Neural cell (in vitro differentiated cells): ENCODE data around the gene QSOX1. TPM values are rescaled to one million over a fixed set of nuclear protein-coding genes. Genes with fewer than 3 reads are reported as not detected.

Experiments
- H2AFZ ChIP-seq: fragments of 200-600, 300-800 bp; sonication (generic), shearing (Covaris generic); 2 replicates; pipeline ENCODE4 v1.6.0; 2014; ENCODE audit warnings: low read depth, mild to moderate bottlenecking, antibody characterized with exemption, low read length, moderate library complexity
- H3F3A ChIP-seq: fragments of 200-600 bp; shearing (Covaris generic); 2 replicates; pipeline ENCODE4 v1.6.1; 2016; ENCODE audit warnings: mild to moderate bottlenecking, moderate library complexity, mixed read lengths, antibody characterized with exemption, low read length; ENCODE audit not compliant: insufficient read depth, poor library complexity, severe bottlenecking
- H3K27ac ChIP-seq: fragments of 200-600, 300-800 bp; sonication (generic), shearing (Covaris generic); 2 replicates; pipeline ENCODE4 v1.5.1; 2014; ENCODE audit warnings: mild to moderate bottlenecking, low read length, moderate library complexity
- H3K27me3 ChIP-seq: fragments of 300-800, 200-600 bp; sonication (generic), shearing (Covaris generic); 2 replicates; pipeline ENCODE4 v1.6.0; 2014; ENCODE audit warnings: mild to moderate bottlenecking, low read depth, low read length, moderate library complexity; ENCODE audit not compliant: insufficient read depth
- H3K36me3 ChIP-seq: fragments of 300-800, 200-600 bp; sonication (generic), shearing (Covaris generic); 2 replicates; pipeline ENCODE4 v1.5.1; 2014; ENCODE audit warnings: mild to moderate bottlenecking, antibody characterized with exemption, low read length, moderate library complexity; ENCODE audit not compliant: insufficient read depth
- H3K4me2 ChIP-seq: fragments of 300-800, 200-600 bp; sonication (generic), shearing (Covaris generic); 2 replicates; pipeline ENCODE4 v1.6.0; 2014; ENCODE audit warnings: mild to moderate bottlenecking, low read length
- H3K4me3 ChIP-seq: fragments of 300-800, 200-600 bp; sonication (generic), shearing (Covaris generic); 2 replicates; pipeline ENCODE4 v1.5.1; 2014; ENCODE audit warnings: mild to moderate bottlenecking, low read length, moderate library complexity
- H3K79me2 ChIP-seq: fragments of 200-600 bp; shearing (Covaris generic); replicated peaks from 2 replicates; pipeline ENCODE4 v1.6.0; 2014; ENCODE audit warnings: mild to moderate bottlenecking, low read length, moderate library complexity; ENCODE audit not compliant: insufficient read depth
- H3K9ac ChIP-seq: fragments of 300-800, 200-600 bp; sonication (generic), shearing (Covaris generic); 2 replicates; pipeline ENCODE4 v1.6.1; 2016; ENCODE audit warnings: mild to moderate bottlenecking, low read length, mixed read lengths
- H3K9me2 ChIP-seq: fragments of 200-600 bp; shearing (Covaris generic); 2 replicates; pipeline ENCODE4 v1.6.1; 2016; ENCODE audit warnings: mild to moderate bottlenecking, low read length, mixed read lengths; ENCODE audit not compliant: insufficient read depth
- H3K9me3 ChIP-seq: fragments of 200-600, 300-800 bp; sonication (generic), shearing (Covaris generic); 2 replicates; pipeline ENCODE4 v1.6.1; 2016; ENCODE audit warnings: mild to moderate bottlenecking, mixed run types, low read length, moderate library complexity, mixed read lengths
- H4K20me1 ChIP-seq: fragments of 200-600 bp; shearing (Covaris generic); 2 replicates; pipeline ENCODE4 v1.6.1; 2016; ENCODE audit warnings: mild to moderate bottlenecking, mixed run types; ENCODE audit not compliant: insufficient read depth
- EP300 ChIP-seq: fragments of 450-650 bp; conservative IDR thresholded peaks from 2 replicates; pipeline ENCODE4 v1.6.1; 2014; ENCODE audit warnings: antibody characterized with exemption, mild to moderate bottlenecking, moderate library complexity; ENCODE audit not compliant: poor library complexity, severe bottlenecking
- EZH2 ChIP-seq: fragments of 200-600, 300-800 bp; shearing (Covaris generic), sonication (generic); IDR thresholded peaks from 2 replicates; pipeline ENCODE4 v1.6.1; 2014; ENCODE audit warnings: antibody characterized with exemption, low read length, borderline replicate concordance, mild to moderate bottlenecking; ENCODE audit not compliant: insufficient read depth, poor library complexity, severe bottlenecking
- MXI1 ChIP-seq: fragments of 450-650 bp; conservative IDR thresholded peaks from 2 replicates; pipeline ENCODE4 v1.6.1; 2014; ENCODE audit warnings: antibody characterized with exemption, mild to moderate bottlenecking; ENCODE audit not compliant: poor library complexity, severe bottlenecking
- POLR2AphosphoS5 ChIP-seq: IDR thresholded peaks from 2 replicates; pipeline ENCODE4 v1.6.1; 2012
- RAD21 ChIP-seq: fragments of 450-650 bp; conservative IDR thresholded peaks from 2 replicates; pipeline ENCODE4 v1.6.1; 2014; ENCODE audit warnings: antibody characterized with exemption, mild to moderate bottlenecking, moderate library complexity
- SMC3 ChIP-seq: fragments of 450-650 bp; conservative IDR thresholded peaks from 2 replicates; pipeline ENCODE4 v1.6.1; 2014; ENCODE audit warnings: antibody characterized with exemption, mild to moderate bottlenecking, moderate library complexity; ENCODE audit not compliant: poor library complexity
- TAF1 ChIP-seq: IDR thresholded peaks from 2 replicates; pipeline ENCODE4 v1.6.1; 2012; ENCODE audit warnings: low read depth
- polyA plus RNA-seq: library from polyadenylated mRNA; depleted of rRNA; stranded (reverse); fragments of >200 nt; gene quantifications from 2 replicates; pipeline ENCODE4 v1.2.3, GENCODE V29; 2014
- TF ChIP-seq, protein P1 (sequence below): IDR thresholded peaks from 2 replicates; pipeline ENCODE4 v1.6.1; 2012; ENCODE audit warnings: borderline replicate concordance
- TF ChIP-seq, protein P2 (sequence below): fragments of 450-650 bp; IDR thresholded peaks from 2 replicates; pipeline ENCODE4 v1.5.1; 2014; ENCODE audit warnings: antibody characterized with exemption, mild to moderate bottlenecking, moderate library complexity; ENCODE audit not compliant: poor library complexity, severe bottlenecking

Gene QSOX1
- polyA plus RNA-seq, 1 donor from 2014 or later: 49.8 TPM

GRCh38 chr1:180181996-180182642 lies 27.4 kb downstream of the QSOX1 start:
- H3K79me2 ChIP-seq: no peaks in the 10 kb centered on the region
- H3K36me3 ChIP-seq: peaks cover 8% of the 10 kb centered on the region
- H3K9me3 ChIP-seq: no peaks in the 10 kb centered on the region
- no peaks in the 10 kb centered on the region for H3K9me2 ChIP-seq
- no peaks in the 10 kb centered on the region for H3F3A ChIP-seq
- H3K27ac ChIP-seq: no peak overlapping the region
- TF ChIP-seq SMC3: no peak
- no peak for TF ChIP-seq EP300
- no peak for TF ChIP-seq EZH2
- no peak for TF ChIP-seq TAF1
- TF ChIP-seq, protein P1, sequence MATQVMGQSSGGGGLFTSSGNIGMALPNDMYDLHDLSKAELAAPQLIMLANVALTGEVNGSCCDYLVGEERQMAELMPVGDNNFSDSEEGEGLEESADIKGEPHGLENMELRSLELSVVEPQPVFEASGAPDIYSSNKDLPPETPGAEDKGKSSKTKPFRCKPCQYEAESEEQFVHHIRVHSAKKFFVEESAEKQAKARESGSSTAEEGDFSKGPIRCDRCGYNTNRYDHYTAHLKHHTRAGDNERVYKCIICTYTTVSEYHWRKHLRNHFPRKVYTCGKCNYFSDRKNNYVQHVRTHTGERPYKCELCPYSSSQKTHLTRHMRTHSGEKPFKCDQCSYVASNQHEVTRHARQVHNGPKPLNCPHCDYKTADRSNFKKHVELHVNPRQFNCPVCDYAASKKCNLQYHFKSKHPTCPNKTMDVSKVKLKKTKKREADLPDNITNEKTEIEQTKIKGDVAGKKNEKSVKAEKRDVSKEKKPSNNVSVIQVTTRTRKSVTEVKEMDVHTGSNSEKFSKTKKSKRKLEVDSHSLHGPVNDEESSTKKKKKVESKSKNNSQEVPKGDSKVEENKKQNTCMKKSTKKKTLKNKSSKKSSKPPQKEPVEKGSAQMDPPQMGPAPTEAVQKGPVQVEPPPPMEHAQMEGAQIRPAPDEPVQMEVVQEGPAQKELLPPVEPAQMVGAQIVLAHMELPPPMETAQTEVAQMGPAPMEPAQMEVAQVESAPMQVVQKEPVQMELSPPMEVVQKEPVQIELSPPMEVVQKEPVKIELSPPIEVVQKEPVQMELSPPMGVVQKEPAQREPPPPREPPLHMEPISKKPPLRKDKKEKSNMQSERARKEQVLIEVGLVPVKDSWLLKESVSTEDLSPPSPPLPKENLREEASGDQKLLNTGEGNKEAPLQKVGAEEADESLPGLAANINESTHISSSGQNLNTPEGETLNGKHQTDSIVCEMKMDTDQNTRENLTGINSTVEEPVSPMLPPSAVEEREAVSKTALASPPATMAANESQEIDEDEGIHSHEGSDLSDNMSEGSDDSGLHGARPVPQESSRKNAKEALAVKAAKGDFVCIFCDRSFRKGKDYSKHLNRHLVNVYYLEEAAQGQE: no peak
- TF ChIP-seq RAD21: no peak
- TF ChIP-seq POLR2AphosphoS5: no peak
- TF ChIP-seq, protein P2, sequence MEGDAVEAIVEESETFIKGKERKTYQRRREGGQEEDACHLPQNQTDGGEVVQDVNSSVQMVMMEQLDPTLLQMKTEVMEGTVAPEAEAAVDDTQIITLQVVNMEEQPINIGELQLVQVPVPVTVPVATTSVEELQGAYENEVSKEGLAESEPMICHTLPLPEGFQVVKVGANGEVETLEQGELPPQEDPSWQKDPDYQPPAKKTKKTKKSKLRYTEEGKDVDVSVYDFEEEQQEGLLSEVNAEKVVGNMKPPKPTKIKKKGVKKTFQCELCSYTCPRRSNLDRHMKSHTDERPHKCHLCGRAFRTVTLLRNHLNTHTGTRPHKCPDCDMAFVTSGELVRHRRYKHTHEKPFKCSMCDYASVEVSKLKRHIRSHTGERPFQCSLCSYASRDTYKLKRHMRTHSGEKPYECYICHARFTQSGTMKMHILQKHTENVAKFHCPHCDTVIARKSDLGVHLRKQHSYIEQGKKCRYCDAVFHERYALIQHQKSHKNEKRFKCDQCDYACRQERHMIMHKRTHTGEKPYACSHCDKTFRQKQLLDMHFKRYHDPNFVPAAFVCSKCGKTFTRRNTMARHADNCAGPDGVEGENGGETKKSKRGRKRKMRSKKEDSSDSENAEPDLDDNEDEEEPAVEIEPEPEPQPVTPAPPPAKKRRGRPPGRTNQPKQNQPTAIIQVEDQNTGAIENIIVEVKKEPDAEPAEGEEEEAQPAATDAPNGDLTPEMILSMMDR: no peak
- TF ChIP-seq MXI1: no peak
- H3K4me3 ChIP-seq: no peak overlapping the region
- H2AFZ ChIP-seq: no peak overlapping the region
- no peak overlapping the region for H3K4me2 ChIP-seq
- H4K20me1 ChIP-seq: no peaks in the 10 kb centered on the region
- no peak overlapping the region for H3K9ac ChIP-seq
- H3K27me3 ChIP-seq: no peaks in the 10 kb centered on the region

- Histone ChIP-seq H3K27ac (no peak overlapping the region), H3K9ac (no peak overlapping the region)
- TF ChIP-seq SMC3 (no peak), EZH2 (no peak), POLR2AphosphoS5 (no peak), TAF1 (no peak), EP300 (no peak), MXI1 (no peak)
- TF ChIP-seq, protein P1: no peak
- TF ChIP-seq, protein P2: no peak
Measured at GRCh38 chr1:180182643-180183311, 28.1 kb downstream of the QSOX1 start.

More at GRCh38 chr1:180182643-180183311, 28.1 kb downstream of the QSOX1 start:
- Histone ChIP-seq H2AFZ (no peak overlapping the region), H3F3A (no peaks in the 10 kb centered on the region), H3K36me3 (peaks cover 8% of the 10 kb centered on the region), H3K27me3 (no peaks in the 10 kb centered on the region), H4K20me1 (no peaks in the 10 kb centered on the region), H3K4me3 (no peak overlapping the region), H3K79me2 (no peaks in the 10 kb centered on the region), H3K4me2 (no peak overlapping the region), H3K9me3 (no peaks in the 10 kb centered on the region), H3K9me2 (no peaks in the 10 kb centered on the region)
